GM12878 (cell line): ENCODE data around the gene MX1.

Experiments
- HDAC2 ChIP-seq: fragments of 200-600 bp; sonication (generic); IDR thresholded peaks from 2 replicates; pipeline ENCODE4 v1.6.1; 2017
- MTA3 ChIP-seq: IDR thresholded peaks from 2 replicates; pipeline ENCODE4 v1.6.1; 2012; ENCODE audit warnings: low read length, inconsistent platforms, borderline replicate concordance
- MXI1 ChIP-seq: fragments of 150-350 bp; IDR thresholded peaks from 2 replicates; pipeline ENCODE4 v1.6.1; 2011; ENCODE audit warnings: low read depth, mild to moderate bottlenecking, inconsistent platforms, low read length, improper control_type of control experiment
- ZNF274 ChIP-seq: IDR thresholded peaks from one replicate; pipeline ENCODE4 v1.8.0; 2011; ENCODE audit not compliant: insufficient read length, insufficient read depth
- TF ChIP-seq, protein P1 (sequence below), 3 experiments: IDR thresholded peaks in 2 of 3; conservative IDR thresholded peaks in 1 of 3; 2 replicates each; pipeline ENCODE4 v1.5.1; 2011; ENCODE audit warnings: low read depth in 3 of 3, low read length in 3 of 3, mild to moderate bottlenecking in 3 of 3, control low read depth in 2 of 3, moderate library complexity in 2 of 3, inconsistent platforms in 1 of 3, mixed read lengths in 1 of 3; ENCODE audit not compliant: control insufficient read depth in 2 of 3, insufficient read depth in 1 of 3; ENCODE audit errors: extremely low read depth in 1 of 3

DNA sequence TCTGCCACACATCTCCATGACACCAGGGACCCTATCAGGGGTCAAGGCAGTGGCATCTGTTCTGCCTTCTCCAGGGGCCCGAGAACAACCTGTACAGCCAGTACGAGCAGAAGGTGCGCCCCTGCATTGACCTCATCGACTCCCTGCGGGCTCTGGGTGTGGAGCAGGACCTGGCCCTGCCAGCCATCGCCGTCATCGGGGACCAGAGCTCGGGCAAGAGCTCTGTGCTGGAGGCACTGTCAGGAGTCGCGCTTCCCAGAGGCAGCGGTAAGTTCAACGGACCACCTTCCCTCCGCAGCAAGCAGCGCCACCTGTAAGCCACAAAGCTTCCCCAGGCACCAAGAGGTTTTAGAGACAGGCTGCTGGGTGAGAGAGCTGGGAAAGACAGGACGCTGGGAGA lies 48.3 kb upstream of the MX1 start:
- TF ChIP-seq MTA3 (no peak), ZNF274 (no peak), MXI1 (no peak), HDAC2 (no peak)
- TF ChIP-seq, protein P1, sequence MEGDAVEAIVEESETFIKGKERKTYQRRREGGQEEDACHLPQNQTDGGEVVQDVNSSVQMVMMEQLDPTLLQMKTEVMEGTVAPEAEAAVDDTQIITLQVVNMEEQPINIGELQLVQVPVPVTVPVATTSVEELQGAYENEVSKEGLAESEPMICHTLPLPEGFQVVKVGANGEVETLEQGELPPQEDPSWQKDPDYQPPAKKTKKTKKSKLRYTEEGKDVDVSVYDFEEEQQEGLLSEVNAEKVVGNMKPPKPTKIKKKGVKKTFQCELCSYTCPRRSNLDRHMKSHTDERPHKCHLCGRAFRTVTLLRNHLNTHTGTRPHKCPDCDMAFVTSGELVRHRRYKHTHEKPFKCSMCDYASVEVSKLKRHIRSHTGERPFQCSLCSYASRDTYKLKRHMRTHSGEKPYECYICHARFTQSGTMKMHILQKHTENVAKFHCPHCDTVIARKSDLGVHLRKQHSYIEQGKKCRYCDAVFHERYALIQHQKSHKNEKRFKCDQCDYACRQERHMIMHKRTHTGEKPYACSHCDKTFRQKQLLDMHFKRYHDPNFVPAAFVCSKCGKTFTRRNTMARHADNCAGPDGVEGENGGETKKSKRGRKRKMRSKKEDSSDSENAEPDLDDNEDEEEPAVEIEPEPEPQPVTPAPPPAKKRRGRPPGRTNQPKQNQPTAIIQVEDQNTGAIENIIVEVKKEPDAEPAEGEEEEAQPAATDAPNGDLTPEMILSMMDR (IDR thresholded peaks at IDR 0.05 in 2 of 3, conservative IDR thresholded peaks at IDR 0.05 in 1 of 3; ENCODE audit: control insufficient read depth in 2 of 3, extremely low read depth in 1 of 3, insufficient read depth in 1 of 3, low read depth in 3 of 3, low read length in 3 of 3): no peak
